HEK293T (cell line): ENCODE results near the gene CMTM7.

Experiments
- CTCF ChIA-PET: fragments of 350-600 bp; formaldehyde crosslinking; extraction: SDS; loops from one replicate; lab custom pipeline; 2021; ENCODE audit warnings: antibody characterized with exemption, inconsistent platforms; lab: Yijun Ruan, JAX
- POLR2A ChIA-PET: fragments of 350-600 bp; formaldehyde crosslinking; extraction: SDS; loops from one replicate; lab custom pipeline; 2020; ENCODE audit warnings: antibody characterized with exemption, inconsistent platforms; lab: Yijun Ruan, JAX
- DNase-seq: peaks from one replicate; pipeline ENCODE4 v3.0.0; 2012; ENCODE audit warnings: mixed read lengths; ENCODE audit errors: extremely low spot score
- ARNT ChIP-seq: fragments of 450-650 bp; IDR thresholded peaks from 2 replicates; pipeline ENCODE4 v1.6.1; 2017; ENCODE audit warnings: mild to moderate bottlenecking
- BHLHE40 ChIP-seq: fragments of 450-650 bp; IDR thresholded peaks from 2 replicates; pipeline ENCODE4 v1.6.1; 2016; ENCODE audit warnings: mild to moderate bottlenecking, moderate library complexity, borderline replicate concordance
- CTBP1 ChIP-seq: fragments of 450-650 bp; IDR thresholded peaks from 2 replicates; pipeline ENCODE4 v1.6.1; 2016; ENCODE audit warnings: borderline replicate concordance
- ELF4 ChIP-seq: fragments of 450-650 bp; IDR thresholded peaks from 2 replicates; pipeline ENCODE4 v1.6.1; 2017; ENCODE audit warnings: antibody characterized with exemption
- FOXA1 ChIP-seq: fragments of 450-650 bp; IDR thresholded peaks from 2 replicates; pipeline ENCODE4 v1.6.1; 2016; ENCODE audit warnings: mild to moderate bottlenecking
- FOXK2 ChIP-seq: fragments of 450-650 bp; IDR thresholded peaks from 2 replicates; pipeline ENCODE4 v1.6.1; 2016; ENCODE audit warnings: mild to moderate bottlenecking
- FOXM1 ChIP-seq: fragments of 450-650 bp; IDR thresholded peaks from 2 replicates; pipeline ENCODE4 v1.6.1; 2017; ENCODE audit warnings: mild to moderate bottlenecking, borderline replicate concordance
- HDGF ChIP-seq: fragments of 450-650 bp; IDR thresholded peaks from 2 replicates; pipeline ENCODE4 v1.6.1; 2017; ENCODE audit warnings: antibody characterized with exemption, borderline replicate concordance
- L3MBTL2 ChIP-seq: fragments of 450-650 bp; conservative IDR thresholded peaks from 2 replicates; pipeline ENCODE4 v1.6.1; 2016; ENCODE audit warnings: mild to moderate bottlenecking
- LEF1 ChIP-seq: fragments of 450-650 bp; IDR thresholded peaks from 2 replicates; pipeline ENCODE4 v1.6.1; 2017; ENCODE audit warnings: mild to moderate bottlenecking, borderline replicate concordance
- NFRKB ChIP-seq: fragments of 450-650 bp; IDR thresholded peaks from 2 replicates; pipeline ENCODE4 v1.6.1; 2016; ENCODE audit warnings: mild to moderate bottlenecking, moderate library complexity
- PKNOX1 ChIP-seq: fragments of 450-650 bp; IDR thresholded peaks from 2 replicates; pipeline ENCODE4 v1.6.1; 2016
- SP1 ChIP-seq: fragments of 450-650 bp; IDR thresholded peaks from 2 replicates; pipeline ENCODE4 v1.6.1; 2017
- SUZ12 ChIP-seq: fragments of 450-650 bp; IDR thresholded peaks from 2 replicates; pipeline ENCODE4 v1.6.1; 2016; ENCODE audit warnings: mild to moderate bottlenecking
- TARDBP ChIP-seq: fragments of 450-650 bp; IDR thresholded peaks from 2 replicates; pipeline ENCODE4 v1.6.1; 2016
- ZNF384 ChIP-seq: fragments of 450-650 bp; IDR thresholded peaks from 2 replicates; pipeline ENCODE4 v1.6.1; 2016

Gene CMTM7

GRCh38 chr3:32421185-32421584 lies 29.5 kb downstream of the CMTM7 start:
- ChIA-PET CTCF (interaction anchor here (0.6 kb wide), 1 partner anchor 247 kb away, joined by 3 read pairs; no protein-coding TSS in a partner anchor), POLR2A (no interaction called here)
- DNase-seq = no peak
- TF ChIP-seq LEF1 (no peak), CTBP1 (no peak), L3MBTL2 (no peak), ARNT (no peak), TARDBP (no peak), PKNOX1 (no peak), FOXA1 (no peak), NFRKB (no peak), SUZ12 (no peak), FOXM1 (no peak), ZNF384 (no peak), FOXK2 (no peak), SP1 (no peak), BHLHE40 (no peak), HDGF (no peak), ELF4 (no peak)

- no peak for DNase-seq
- TF ChIP-seq L3MBTL2 (no peak), LEF1 (no peak), CTBP1 (no peak), FOXK2 (no peak), FOXA1 (no peak), ZNF384 (no peak), FOXM1 (no peak), ARNT (no peak), ELF4 (no peak), BHLHE40 (no peak), SP1 (no peak), HDGF (no peak), NFRKB (no peak), TARDBP (no peak), SUZ12 (no peak), PKNOX1 (no peak)
- ChIA-PET POLR2A (no interaction called here), CTCF (interaction anchor here (0.6 to 1.0 kb wide), 2 partner anchors 25 to 245 kb away, joined by 3 read pairs; no protein-coding TSS in a partner anchor)
Measured at GRCh38 chr3:32421991-32422859, 30.6 kb downstream of the CMTM7 start.

- DNase-seq = no peak
- POLR2A ChIA-PET = no interaction called here
- peak; percentile 78 for TF ChIP-seq PKNOX1
- TF ChIP-seq CTBP1 = no peak
- TF ChIP-seq TARDBP = no peak
- TF ChIP-seq HDGF = no peak
- no peak for TF ChIP-seq FOXA1
- no peak for TF ChIP-seq NFRKB
- CTCF ChIA-PET = interaction anchor here (0.8 to 1.0 kb wide), 2 partner anchors 26 to 45 kb away, joined by 3 to 6 read pairs; no protein-coding TSS in a partner anchor
Measured at GRCh38 chr3:32422943-32423342, 31.3 kb downstream of the CMTM7 start.

DNA sequence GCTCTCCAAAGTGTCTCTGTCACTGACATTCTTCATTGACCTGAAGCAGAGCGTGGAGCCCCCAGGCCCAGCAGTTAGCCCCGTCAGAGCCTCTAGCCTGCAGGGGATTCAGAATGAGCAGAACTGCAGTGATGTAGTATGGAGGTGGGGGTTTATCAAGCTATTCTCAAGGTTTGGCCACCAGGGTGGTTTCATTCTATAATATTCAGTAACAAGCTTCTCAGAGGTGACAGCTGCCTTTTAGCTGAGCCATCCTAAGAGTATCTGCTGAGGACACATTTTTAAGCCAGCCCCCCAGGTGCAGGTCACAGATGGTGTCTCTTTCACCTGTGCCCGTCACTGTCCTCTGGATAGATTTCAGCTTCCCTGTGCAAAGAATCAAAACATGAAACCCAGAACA lies 31.9 kb downstream of the CMTM7 start:
- ChIA-PET CTCF (interaction anchor here (0.6 to 1.0 kb wide), 3 partner anchors 17 to 44 kb away, joined by 3 to 6 read pairs (median 5); no protein-coding TSS in a partner anchor), POLR2A (no interaction called here)
- TF ChIP-seq SP1 (no peak), L3MBTL2 (no peak)
- no peak for DNase-seq

DNA sequence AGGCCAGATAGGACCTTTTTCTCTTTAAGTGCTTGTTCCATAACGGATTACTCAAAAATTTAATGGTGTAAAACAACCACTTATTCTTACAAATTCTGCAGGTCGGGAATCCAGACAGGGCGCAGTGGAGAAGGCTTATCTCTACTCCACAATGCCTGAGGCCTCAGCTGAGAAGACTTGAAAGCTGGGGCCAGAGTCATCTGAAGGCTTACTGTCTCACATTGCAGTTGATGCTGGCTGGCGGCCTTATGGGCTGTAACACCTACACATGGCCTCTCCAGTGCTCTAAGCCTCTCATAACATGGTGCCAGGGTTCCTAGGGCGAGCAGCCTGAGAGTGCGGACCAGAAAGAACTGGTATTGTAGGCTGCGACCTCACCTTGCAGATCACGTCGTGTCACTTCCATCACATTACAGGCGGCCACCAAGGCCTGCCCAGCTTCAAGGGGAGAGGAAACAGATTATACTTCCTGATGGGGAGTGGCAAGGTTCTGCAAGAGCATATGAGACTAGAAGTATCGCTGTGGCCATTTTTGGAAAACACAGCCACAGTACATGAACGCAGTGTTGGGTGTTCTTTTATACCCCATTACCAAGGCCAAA lies 32.4 kb downstream of the CMTM7 start:
- CTCF ChIA-PET = interaction anchor here (0.6 to 0.8 kb wide), 4 partner anchors 14 to 119 kb away, joined by 4 to 6 read pairs (median 4); no protein-coding TSS in a partner anchor
- no peak for DNase-seq
- TF ChIP-seq SP1 (no peak), FOXK2 (no peak), LEF1 (no peak), PKNOX1 (no peak), TARDBP (no peak), CTBP1 (no peak), ELF4 (no peak), FOXM1 (no peak), BHLHE40 (no peak), HDGF (no peak), FOXA1 (no peak), NFRKB (no peak), ARNT (no peak)
- POLR2A ChIA-PET = no interaction called here
